PFSK-1 (cell line): ENCODE data around the gene RPL29. TPM values are rescaled to one million over a fixed set of nuclear protein-coding genes. Genes with fewer than 3 reads are reported as not detected.

Experiments
- FOXP2 ChIP-seq: optimal IDR thresholded peaks from 2 replicates; pipeline ENCODE3; 2011; ENCODE audit warnings: borderline replicate concordance, control low read depth, inconsistent platforms; ENCODE audit not compliant: insufficient read depth; ENCODE audit errors: extremely low read length, extremely low read depth
- POLR2AphosphoS5 ChIP-seq: IDR thresholded peaks from 2 replicates; pipeline ENCODE4 v1.6.1; 2012; ENCODE audit warnings: low read depth, mild to moderate bottlenecking, control low read depth, low read length, moderate library complexity
- SIN3A ChIP-seq: IDR thresholded peaks from 2 replicates; pipeline ENCODE4 v1.6.1; 2012; ENCODE audit warnings: mild to moderate bottlenecking, low read length, moderate library complexity, borderline replicate concordance; ENCODE audit not compliant: insufficient read depth
- TAF1 ChIP-seq: IDR thresholded peaks from 2 replicates; pipeline ENCODE4 v1.6.1; 2012; ENCODE audit warnings: low read length, control low read depth, borderline replicate concordance; ENCODE audit not compliant: insufficient read depth
- polyA plus RNA-seq: library from polyadenylated mRNA; unstranded; fragments of >200 nt; gene quantifications from one replicate; pipeline ENCODE4 v1.2.1, GENCODE V29; 2012; ENCODE audit warnings: low read depth, missing spikeins; ENCODE audit not compliant: insufficient read length
- TF ChIP-seq, protein P1 (sequence below), 2 experiments: IDR thresholded peaks; 2 replicates each; pipeline versions ENCODE4 v1.6.1 to v1.8.0; 2011 to 2012; ENCODE audit warnings: low read depth in 2 of 2, low read length in 2 of 2, control low read depth in 1 of 2, inconsistent platforms in 1 of 2, mild to moderate bottlenecking in 1 of 2, moderate library complexity in 1 of 2; ENCODE audit not compliant: insufficient read depth in 1 of 2

RPL29 gene
- polyA plus RNA-seq: 2,021 TPM

DNA sequence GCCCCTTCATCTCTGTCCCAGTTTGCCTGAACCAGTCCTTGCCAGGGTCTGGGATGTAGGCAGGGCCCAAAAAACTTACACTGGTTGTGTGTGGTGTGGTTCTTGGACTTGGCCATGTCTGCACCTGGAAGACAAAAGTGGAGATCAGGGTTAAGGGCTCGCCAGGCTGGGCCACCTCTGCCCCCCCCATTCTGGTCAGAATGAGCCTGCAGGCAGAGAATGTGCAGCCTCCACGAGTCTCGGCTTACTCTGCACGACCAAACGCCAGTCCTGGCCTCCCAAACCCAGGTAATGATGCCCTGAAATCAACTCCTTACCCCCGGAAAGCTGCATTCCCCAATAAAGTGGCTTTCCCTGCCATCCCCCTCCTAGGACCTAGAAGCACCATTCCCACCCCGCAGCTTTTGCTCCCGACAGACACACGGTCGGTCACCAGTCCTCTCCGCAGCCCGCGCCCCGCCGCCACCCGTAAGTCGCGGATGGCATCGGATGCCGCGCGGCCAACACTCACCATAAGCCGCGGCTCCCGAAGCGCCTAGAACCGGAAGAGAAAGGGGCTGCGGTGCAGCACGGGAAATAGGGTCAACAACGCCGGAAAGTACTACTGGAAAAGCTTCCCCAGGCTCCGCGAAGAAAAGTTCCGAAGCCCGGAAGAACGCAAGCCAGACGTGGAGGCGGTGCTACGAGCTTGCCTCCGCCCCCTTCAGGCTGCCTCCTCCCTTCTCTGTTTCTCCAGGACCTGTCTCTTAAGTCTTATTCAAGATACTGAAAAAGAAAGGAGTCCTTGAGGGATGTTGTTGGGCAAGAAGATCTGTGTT is at the start of gene RPL29:
RPL29 (minus strand) TSS at position 550 of the 818 bp plus-strand sequence; CDS start at position 116, 434 bp downstream.
- TF ChIP-seq, protein P1, sequence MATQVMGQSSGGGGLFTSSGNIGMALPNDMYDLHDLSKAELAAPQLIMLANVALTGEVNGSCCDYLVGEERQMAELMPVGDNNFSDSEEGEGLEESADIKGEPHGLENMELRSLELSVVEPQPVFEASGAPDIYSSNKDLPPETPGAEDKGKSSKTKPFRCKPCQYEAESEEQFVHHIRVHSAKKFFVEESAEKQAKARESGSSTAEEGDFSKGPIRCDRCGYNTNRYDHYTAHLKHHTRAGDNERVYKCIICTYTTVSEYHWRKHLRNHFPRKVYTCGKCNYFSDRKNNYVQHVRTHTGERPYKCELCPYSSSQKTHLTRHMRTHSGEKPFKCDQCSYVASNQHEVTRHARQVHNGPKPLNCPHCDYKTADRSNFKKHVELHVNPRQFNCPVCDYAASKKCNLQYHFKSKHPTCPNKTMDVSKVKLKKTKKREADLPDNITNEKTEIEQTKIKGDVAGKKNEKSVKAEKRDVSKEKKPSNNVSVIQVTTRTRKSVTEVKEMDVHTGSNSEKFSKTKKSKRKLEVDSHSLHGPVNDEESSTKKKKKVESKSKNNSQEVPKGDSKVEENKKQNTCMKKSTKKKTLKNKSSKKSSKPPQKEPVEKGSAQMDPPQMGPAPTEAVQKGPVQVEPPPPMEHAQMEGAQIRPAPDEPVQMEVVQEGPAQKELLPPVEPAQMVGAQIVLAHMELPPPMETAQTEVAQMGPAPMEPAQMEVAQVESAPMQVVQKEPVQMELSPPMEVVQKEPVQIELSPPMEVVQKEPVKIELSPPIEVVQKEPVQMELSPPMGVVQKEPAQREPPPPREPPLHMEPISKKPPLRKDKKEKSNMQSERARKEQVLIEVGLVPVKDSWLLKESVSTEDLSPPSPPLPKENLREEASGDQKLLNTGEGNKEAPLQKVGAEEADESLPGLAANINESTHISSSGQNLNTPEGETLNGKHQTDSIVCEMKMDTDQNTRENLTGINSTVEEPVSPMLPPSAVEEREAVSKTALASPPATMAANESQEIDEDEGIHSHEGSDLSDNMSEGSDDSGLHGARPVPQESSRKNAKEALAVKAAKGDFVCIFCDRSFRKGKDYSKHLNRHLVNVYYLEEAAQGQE (IDR thresholded peaks at IDR 0.05; ENCODE audit: insufficient read depth in 1 of 2, low read depth in 2 of 2, low read length in 2 of 2): peak; percentile 46 to 79; a peak in 3 of 4 replicates
- TF ChIP-seq SIN3A (peak; percentile 36; the same call in 1 of the 2 replicates), FOXP2 (no peak), TAF1 (peak; percentile 98), POLR2AphosphoS5 (peak; percentile 96)

DNA sequence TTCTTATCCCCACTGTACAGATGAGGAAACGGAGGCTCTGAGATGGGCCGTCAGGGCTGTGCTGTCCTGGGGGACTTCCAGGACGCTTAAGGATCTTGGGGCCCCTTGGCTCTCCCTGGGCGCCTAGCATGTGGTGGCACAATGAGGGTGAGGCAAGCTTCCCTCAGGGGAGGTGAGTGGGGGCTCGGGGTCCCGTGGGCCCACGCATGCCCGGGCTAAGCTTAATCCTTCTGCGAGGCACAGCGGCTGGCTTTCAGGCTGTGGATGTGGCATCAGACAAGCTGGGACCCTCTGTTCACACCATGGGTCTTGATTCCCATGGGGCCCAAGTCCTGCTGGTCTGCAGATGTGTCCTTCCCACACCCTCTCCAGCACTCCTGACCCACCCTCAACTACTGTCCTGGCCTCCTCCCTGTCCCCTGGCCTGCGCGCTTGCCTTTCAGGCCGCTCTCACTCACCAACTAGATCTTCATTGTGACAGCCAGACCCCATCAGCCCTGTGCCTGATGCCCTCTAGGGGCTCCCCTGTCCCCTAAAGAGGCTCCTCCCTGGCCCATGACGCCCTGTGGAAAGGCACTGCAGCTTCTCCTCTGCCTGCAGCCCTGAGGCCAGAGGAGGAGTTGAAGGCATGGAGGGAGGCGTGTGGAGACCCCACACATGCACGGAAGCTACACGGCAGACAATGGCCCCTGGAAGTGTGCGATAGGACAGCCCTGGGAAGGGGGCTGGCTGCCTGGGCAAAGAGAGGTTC is 49.3 kb upstream of the RPL29 start:
- TF ChIP-seq POLR2AphosphoS5: no peak
- TF ChIP-seq, protein P1 (IDR thresholded peaks at IDR 0.05; ENCODE audit: insufficient read depth in 1 of 2, low read depth in 2 of 2, low read length in 2 of 2): no peak
- no peak for TF ChIP-seq SIN3A
- no peak for TF ChIP-seq TAF1

- TF ChIP-seq SIN3A (no peak), POLR2AphosphoS5 (no peak), FOXP2 (no peak), TAF1 (no peak)
- TF ChIP-seq, protein P1 (IDR thresholded peaks at IDR 0.05; ENCODE audit: insufficient read depth in 1 of 2, low read depth in 2 of 2, low read length in 2 of 2): no peak
These were observed 48.1 kb upstream of the RPL29 start for GRCh38 chr3:52043750-52044149.

DNA sequence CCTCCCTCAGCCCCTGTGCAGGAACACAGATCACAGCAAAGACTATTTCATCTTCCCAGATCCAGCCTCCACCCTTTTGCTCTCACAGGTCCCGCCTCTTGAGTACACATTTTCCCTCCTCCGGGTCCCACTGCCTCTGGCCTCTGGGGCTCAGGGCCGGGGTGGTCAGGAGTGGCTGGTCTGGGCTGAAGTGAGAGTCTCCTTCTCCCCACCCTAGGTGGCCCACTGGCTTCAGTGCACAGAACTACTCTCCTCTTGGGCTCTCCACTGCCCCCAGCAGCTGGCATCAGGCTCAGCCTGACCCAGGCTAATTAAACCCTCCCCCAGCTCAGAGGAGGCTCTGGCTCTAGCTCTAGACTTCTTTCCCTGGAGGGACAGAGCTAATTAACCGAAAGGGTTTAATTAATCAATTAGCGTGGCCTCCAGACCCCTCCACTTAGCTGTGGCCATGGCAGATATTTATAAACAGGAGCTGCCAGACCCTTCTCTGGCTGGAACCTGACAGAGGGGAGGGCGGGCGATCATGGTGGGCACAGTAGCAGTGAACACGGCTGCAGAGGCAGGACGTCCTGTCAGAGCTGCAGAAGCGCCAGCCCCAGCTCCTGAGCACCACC is 45.5 kb upstream of the RPL29 start:
- TF ChIP-seq, protein P1 (IDR thresholded peaks at IDR 0.05; ENCODE audit: insufficient read depth in 1 of 2, low read depth in 2 of 2, low read length in 2 of 2): no peak
- TF ChIP-seq POLR2AphosphoS5 (no peak), SIN3A (no peak), TAF1 (no peak), FOXP2 (no peak)
